Measurements from ENCODE around the gene DKKL1.

DKKL1 gene

GRCh38 chr19:49338691-49339300 is 24.9 kb upstream of the DKKL1 start:
- no peak for DNase-seq

GRCh38 chr19:49339301-49340068 is 24.2 kb upstream of the DKKL1 start:
- no peak for DNase-seq

- DNase-seq, result no peak
Measured at GRCh38 chr19:49340069-49340864, 23.4 kb upstream of the DKKL1 start.

GRCh38 chr19:49340865-49341718 is 22.6 kb upstream of the DKKL1 start:
- DNase-seq, result no peak

GRCh38 chr19:49342291-49342721 is 21.4 kb upstream of the DKKL1 start:
- DNase-seq, result no peak

GRCh38 chr19:49343123-49343522 is 20.6 kb upstream of the DKKL1 start:
- DNase-seq, result no peak

- no peak for DNase-seq
Measured at GRCh38 chr19:49344505-49345423, 18.9 kb upstream of the DKKL1 start.

GRCh38 chr19:49347191-49347590 is 16.5 kb upstream of the DKKL1 start:
- no peak for DNase-seq

- no peak for DNase-seq
Measured at GRCh38 chr19:49347835-49348234, 15.8 kb upstream of the DKKL1 start.

GRCh38 chr19:49348305-49349189 is 15.1 kb upstream of the DKKL1 start:
- DNase-seq, result no peak

- DNase-seq, result no peak
Measured at GRCh38 chr19:49349567-49349966, 14.1 kb upstream of the DKKL1 start.

GRCh38 chr19:49355909-49356353 is 7.7 kb upstream of the DKKL1 start:
- DNase-seq, result no peak

- no peak for DNase-seq
Measured at GRCh38 chr19:49356382-49356781, 7.3 kb upstream of the DKKL1 start.

GRCh38 chr19:49357186-49357585 is 6.5 kb upstream of the DKKL1 start:
- no peak for DNase-seq

- no peak for DNase-seq
Measured at GRCh38 chr19:49359851-49360820, 3.5 kb upstream of the DKKL1 start.

GRCh38 chr19:49361438-49362047 is 2.1 kb upstream of the DKKL1 start:
- peak; percentile 24 for DNase-seq

- DNase-seq, result no peak
Measured at GRCh38 chr19:49362048-49362928, 1.4 kb upstream of the DKKL1 start, which contains the start of gene TEAD2. Gene TEAD2 (minus strand): TSS chr19:49362416. CDS start chr19:49360075, 2,341 bp downstream.

GRCh38 chr19:49362929-49363267 is 779 bp upstream of the DKKL1 start:
- DNase-seq, result no peak
